Heart left ventricle (tissue), 13 donors: ENCODE data around the gene VDR.

Source experiments
- POLR2A ChIP-seq, 2 donors: fragments of 450-650 bp; IDR thresholded peaks; one replicate each; pipeline ENCODE4 v1.6.1; 2017; ENCODE audit warnings: antibody characterized with exemption in 2 of 2, mild to moderate bottlenecking in 2 of 2, moderate library complexity in 2 of 2
- TF ChIP-seq, protein P1 (sequence below), 12 donors: fragments of 200-600 bp; sonication (generic) in 4 of 12; IDR thresholded peaks; one replicate each; pipeline versions ENCODE4 v1.5.0 to v1.8.0; 2018 to 2022; ENCODE audit warnings: antibody characterized with exemption in 12 of 12, mild to moderate bottlenecking in 5 of 12
- donor health status: ischemic (EF 13 %, LVEDD 7.1; RV severe dilation, severe dysfunction).
- donor health status: DM: no; HTN: yes; CAD: no.
- donor health status: DM: no; HTN: no; CAD: no.
- donor health status: ischemic (EF 25% LVEDD 6.9; RV normal size, moderate dysfunction).
- donor health status: ischemic (EF 25% LVEDD 5.7; RV mildly dilated, moderate dysfunction).
- donor health status: ischemic (EF 35%, LVEDD 5.7; RV mildly dilated, moderate dysfunction).
- donor health status: nonischemic (EF 11% LVEDD 7.7; RV severe dilation, severe dysfunction).
- donor health status: DM: yes; HTN: yes; CAD: no.
- donor health status: PGD.
- donor health status: ischemic (EF 29% LVEDD 5.4; RV normal size, mild dysfunction).
- donor health status: nonischemic (EF 23%, LVEDD 6.1; RV moderate dilation, normal function).

DNA sequence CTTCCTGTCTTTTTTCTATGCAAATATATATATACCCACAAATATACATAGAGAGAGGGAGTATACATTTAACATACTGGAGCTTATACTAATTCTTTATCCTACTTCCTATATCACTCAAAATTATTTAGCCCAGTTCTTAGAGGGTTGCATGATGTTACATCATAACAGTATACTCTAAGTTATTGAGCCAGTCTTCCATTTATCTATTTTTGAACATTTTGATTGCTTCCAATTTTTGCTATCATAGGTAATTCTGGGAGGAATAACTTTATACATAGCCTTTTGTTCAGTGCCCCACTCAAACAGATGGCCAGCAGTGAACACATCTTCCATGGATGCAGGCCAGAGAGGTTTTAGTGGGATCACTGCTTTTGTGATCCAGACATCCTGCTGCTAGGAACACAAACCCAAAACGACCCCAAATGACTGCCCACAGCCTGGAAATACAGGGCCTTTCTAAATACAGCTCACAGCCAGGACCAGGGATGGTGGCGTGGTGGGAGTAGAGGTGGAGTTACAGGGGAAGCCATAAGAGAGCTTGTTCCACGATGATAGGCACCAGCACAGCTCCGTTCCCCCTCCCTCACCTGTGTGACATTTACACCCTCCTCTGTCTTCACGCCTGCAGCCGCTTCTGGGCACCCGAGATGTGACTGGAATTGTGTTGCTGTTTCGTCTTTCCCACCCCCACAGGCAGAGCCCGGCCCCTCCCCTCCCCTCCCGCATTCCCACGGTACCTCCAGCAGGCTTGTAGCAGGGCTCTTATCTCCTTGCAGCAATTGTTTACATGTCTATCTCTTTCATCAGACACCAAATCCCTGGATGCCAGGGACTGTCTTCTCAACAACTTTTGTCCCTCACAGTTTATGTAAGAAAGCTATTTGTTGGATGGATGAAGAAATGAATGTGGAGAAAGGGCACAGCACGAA lies 54.4 kb downstream of the VDR start:
- TF ChIP-seq, protein P1, sequence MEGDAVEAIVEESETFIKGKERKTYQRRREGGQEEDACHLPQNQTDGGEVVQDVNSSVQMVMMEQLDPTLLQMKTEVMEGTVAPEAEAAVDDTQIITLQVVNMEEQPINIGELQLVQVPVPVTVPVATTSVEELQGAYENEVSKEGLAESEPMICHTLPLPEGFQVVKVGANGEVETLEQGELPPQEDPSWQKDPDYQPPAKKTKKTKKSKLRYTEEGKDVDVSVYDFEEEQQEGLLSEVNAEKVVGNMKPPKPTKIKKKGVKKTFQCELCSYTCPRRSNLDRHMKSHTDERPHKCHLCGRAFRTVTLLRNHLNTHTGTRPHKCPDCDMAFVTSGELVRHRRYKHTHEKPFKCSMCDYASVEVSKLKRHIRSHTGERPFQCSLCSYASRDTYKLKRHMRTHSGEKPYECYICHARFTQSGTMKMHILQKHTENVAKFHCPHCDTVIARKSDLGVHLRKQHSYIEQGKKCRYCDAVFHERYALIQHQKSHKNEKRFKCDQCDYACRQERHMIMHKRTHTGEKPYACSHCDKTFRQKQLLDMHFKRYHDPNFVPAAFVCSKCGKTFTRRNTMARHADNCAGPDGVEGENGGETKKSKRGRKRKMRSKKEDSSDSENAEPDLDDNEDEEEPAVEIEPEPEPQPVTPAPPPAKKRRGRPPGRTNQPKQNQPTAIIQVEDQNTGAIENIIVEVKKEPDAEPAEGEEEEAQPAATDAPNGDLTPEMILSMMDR (IDR thresholded peaks at IDR 0.05): no peak
- TF ChIP-seq POLR2A (IDR thresholded peaks at IDR 0.05): no peak
